PC-3 (cell line): Measurements from ENCODE around the gene ASTN2.

Experiments
- EZH2 ChIP-seq: fragments of 300-600 bp; sonication (generic); IDR thresholded peaks from one replicate; pipeline ENCODE4 v1.6.1; 2017; ENCODE audit warnings: antibody characterized with exemption, mild to moderate bottlenecking, low read length; ENCODE audit not compliant: unreplicated experiment
- TF ChIP-seq, protein P1 (sequence below): fragments of 300-600 bp; sonication (generic); conservative IDR thresholded peaks from 2 replicates; pipeline ENCODE4 v1.5.1; 2017; ENCODE audit warnings: antibody characterized with exemption, low read depth, mild to moderate bottlenecking, low read length

DNA sequence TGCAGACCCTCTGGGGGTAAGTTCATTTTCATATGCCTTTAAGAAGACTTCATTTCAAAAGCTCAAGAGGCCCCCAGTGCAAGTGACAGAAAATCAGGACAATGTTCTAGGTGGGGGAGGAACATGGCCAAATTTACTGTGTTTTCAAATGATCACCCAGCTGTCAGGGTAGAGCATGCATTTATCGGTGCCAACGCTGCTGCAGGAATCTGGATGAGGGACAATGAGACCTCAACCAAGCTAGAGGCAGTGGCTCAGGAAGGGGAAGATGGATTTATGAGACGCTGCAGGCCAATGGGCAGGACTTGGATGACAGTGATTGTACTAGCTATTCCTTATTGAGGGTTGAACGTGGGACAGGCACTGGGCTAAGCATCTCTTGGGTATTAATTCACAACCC lies 278.4 kb downstream of the ASTN2 start:
- TF ChIP-seq, protein P1, sequence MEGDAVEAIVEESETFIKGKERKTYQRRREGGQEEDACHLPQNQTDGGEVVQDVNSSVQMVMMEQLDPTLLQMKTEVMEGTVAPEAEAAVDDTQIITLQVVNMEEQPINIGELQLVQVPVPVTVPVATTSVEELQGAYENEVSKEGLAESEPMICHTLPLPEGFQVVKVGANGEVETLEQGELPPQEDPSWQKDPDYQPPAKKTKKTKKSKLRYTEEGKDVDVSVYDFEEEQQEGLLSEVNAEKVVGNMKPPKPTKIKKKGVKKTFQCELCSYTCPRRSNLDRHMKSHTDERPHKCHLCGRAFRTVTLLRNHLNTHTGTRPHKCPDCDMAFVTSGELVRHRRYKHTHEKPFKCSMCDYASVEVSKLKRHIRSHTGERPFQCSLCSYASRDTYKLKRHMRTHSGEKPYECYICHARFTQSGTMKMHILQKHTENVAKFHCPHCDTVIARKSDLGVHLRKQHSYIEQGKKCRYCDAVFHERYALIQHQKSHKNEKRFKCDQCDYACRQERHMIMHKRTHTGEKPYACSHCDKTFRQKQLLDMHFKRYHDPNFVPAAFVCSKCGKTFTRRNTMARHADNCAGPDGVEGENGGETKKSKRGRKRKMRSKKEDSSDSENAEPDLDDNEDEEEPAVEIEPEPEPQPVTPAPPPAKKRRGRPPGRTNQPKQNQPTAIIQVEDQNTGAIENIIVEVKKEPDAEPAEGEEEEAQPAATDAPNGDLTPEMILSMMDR = no peak
- TF ChIP-seq EZH2 = no peak
